BJ (cell line): ENCODE results near the gene ATP11A. TPM values are rescaled to one million over a fixed set of nuclear protein-coding genes. Genes with fewer than 3 reads are reported as not detected.

Experiments
- CTCF ChIA-PET: fragments of 350-600 bp; formaldehyde crosslinking; extraction: SDS; loops from one replicate; lab custom pipeline; 2021; ENCODE audit warnings: antibody characterized with exemption, inconsistent platforms; lab: Yijun Ruan, JAX
- POLR2A ChIA-PET: fragments of 300-600 bp; sonication (Branson Sonifier 250); formaldehyde crosslinking; extraction: SDS; loops from one replicate; lab custom pipeline; 2021; ENCODE audit warnings: antibody characterized with exemption; lab: Charles Lee
- DNase-seq: peaks from one replicate; pipeline ENCODE4 v3.0.0-alpha.2; 2011; ENCODE audit warnings: low read depth
- H3K27me3 ChIP-seq: 2 replicates; pipeline ENCODE4 v1.6.0; 2011; ENCODE audit warnings: low read length; ENCODE audit not compliant: control insufficient read depth, insufficient read depth
- H3K36me3 ChIP-seq: 2 replicates; pipeline ENCODE4 v1.5.1; 2011; ENCODE audit warnings: low read length; ENCODE audit not compliant: control insufficient read depth, insufficient read depth
- H3K4me3 ChIP-seq: 2 replicates; pipeline ENCODE4 v1.5.1; 2011; ENCODE audit warnings: low read depth, mild to moderate bottlenecking, control low read depth, low read length
- CTCF ChIP-seq: IDR thresholded peaks from 2 replicates; pipeline ENCODE4 v1.5.1; 2011; ENCODE audit warnings: low read depth, mild to moderate bottlenecking, control low read depth, inconsistent platforms, low read length, moderate library complexity; ENCODE audit not compliant: insufficient read depth
- polyA plus RNA-seq: library from polyadenylated mRNA; depleted of rRNA; stranded (reverse); fragments of >200 nt; gene quantifications from 2 replicates; pipeline ENCODE4 v1.2.3, GENCODE V29; 2011

The ATP11A gene
- polyA plus RNA-seq, 1 experiment = 1.9 TPM

GRCh38 chr13:112791663-112792440, 102.0 kb downstream of the ATP11A start:
- DNase-seq = no peak
- POLR2A ChIA-PET = no interaction called here
- no peaks in the 10 kb centered on the region for H3K27me3 ChIP-seq
- H3K36me3 ChIP-seq = no peaks in the 10 kb centered on the region
- no peak overlapping the region for H3K4me3 ChIP-seq
- CTCF ChIA-PET = no interaction called here
- TF ChIP-seq CTCF = no peak

- CTCF ChIA-PET = interaction anchor here (0.6 kb wide), 1 partner anchor 81 kb away, joined by 3 read pairs; no protein-coding TSS in a partner anchor
Measured at GRCh38 chr13:112792511-112792910, 102.7 kb downstream of the ATP11A start.

GRCh38 chr13:112793545-112794445, 104.0 kb downstream of the ATP11A start:
- TF ChIP-seq CTCF = no peak
- H3K4me3 ChIP-seq = no peak overlapping the region
- no peaks in the 10 kb centered on the region for H3K36me3 ChIP-seq
- no peaks in the 10 kb centered on the region for H3K27me3 ChIP-seq
- ChIA-PET CTCF (no interaction called here), POLR2A (no interaction called here)
- no peak for DNase-seq

More at GRCh38 chr13:112792511-112792910, 102.7 kb downstream of the ATP11A start:
- no peak for TF ChIP-seq CTCF
- H3K36me3 ChIP-seq = no peaks in the 10 kb centered on the region
- POLR2A ChIA-PET = no interaction called here
- H3K4me3 ChIP-seq = no peak overlapping the region
- no peaks in the 10 kb centered on the region for H3K27me3 ChIP-seq
- no peak for DNase-seq

- no peak for TF ChIP-seq CTCF
- POLR2A ChIA-PET = no interaction called here
Measured at GRCh38 chr13:112795277-112795676, 105.4 kb downstream of the ATP11A start.

More at GRCh38 chr13:112795277-112795676, 105.4 kb downstream of the ATP11A start:
- CTCF ChIA-PET = no interaction called here
- no peaks in the 10 kb centered on the region for H3K36me3 ChIP-seq
- no peak for DNase-seq
- no peaks in the 10 kb centered on the region for H3K27me3 ChIP-seq
- no peak overlapping the region for H3K4me3 ChIP-seq
